GM21447 (cell line): ENCODE data around the gene CACNG4.
A peak's percentile ranks its signal among the peaks of the same experiment; 100 is the strongest.
"Not testable (repeated sequence)": the region's sequence is repeated elsewhere in the genome, so short reads cannot be mapped to it uniquely, and the experiment has no call there.

ENCODE experiments used
- ATAC-seq: cut with Tn5 transposase; IDR thresholded peaks from one replicate; pipeline ENCODE4 v1.9.1; 2021; ENCODE audit not compliant: unreplicated experiment

CACNG4 gene

DNA sequence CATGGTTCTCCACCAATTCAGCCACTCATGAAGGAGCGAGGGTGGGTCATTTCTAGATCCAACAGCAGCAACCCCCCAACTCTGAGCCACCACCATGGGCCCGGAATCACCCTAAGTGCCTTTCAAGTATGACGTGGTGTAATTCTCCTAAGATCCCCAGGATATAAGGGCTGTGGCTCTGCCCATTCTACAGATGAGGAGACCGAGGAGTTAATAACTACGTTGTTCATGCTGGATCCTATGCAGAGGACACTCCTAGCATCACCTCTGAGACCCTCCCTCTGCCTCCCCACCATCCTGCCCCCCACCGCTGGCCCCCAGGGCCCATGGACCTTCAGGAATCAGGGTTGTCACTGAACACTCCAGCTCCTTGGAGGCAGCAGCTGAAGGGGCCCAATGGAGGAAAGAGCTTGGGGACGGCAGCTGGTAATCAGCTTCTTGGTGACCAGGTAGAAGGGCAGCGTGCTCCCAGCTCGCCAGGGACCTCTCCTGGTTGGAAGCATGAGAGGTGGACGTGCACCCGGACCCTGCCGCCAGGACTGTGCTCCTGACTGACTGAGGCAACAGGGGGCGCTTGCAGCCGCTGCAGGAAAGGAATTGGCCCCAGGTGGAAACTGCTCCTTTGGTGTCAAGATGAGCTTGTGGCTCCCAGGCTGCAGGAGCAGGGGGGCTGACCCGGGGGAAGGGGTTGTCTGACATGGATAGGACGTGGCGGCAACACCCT lies 51.7 kb downstream of the CACNG4 start:
- no peak for ATAC-seq

DNA sequence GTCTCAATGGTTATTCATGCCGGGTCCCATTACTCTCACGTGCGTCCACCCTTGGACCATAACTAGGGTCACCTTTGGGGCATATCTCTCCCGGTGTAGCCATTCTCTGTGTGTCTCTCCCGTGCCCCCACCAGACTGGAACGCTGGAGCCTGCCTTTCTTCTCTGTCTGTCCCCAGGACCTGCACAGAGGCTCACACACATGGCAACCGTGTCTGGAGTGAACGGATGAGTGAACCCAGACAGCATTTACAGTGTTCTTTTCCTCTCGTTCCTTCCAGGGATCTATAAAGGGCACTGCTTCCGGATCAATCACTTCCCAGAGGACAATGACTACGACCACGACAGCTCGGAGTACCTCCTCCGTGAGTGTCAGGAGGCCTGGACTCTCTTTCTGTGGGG lies 53.4 kb downstream of the CACNG4 start:
- no peak for ATAC-seq

DNA sequence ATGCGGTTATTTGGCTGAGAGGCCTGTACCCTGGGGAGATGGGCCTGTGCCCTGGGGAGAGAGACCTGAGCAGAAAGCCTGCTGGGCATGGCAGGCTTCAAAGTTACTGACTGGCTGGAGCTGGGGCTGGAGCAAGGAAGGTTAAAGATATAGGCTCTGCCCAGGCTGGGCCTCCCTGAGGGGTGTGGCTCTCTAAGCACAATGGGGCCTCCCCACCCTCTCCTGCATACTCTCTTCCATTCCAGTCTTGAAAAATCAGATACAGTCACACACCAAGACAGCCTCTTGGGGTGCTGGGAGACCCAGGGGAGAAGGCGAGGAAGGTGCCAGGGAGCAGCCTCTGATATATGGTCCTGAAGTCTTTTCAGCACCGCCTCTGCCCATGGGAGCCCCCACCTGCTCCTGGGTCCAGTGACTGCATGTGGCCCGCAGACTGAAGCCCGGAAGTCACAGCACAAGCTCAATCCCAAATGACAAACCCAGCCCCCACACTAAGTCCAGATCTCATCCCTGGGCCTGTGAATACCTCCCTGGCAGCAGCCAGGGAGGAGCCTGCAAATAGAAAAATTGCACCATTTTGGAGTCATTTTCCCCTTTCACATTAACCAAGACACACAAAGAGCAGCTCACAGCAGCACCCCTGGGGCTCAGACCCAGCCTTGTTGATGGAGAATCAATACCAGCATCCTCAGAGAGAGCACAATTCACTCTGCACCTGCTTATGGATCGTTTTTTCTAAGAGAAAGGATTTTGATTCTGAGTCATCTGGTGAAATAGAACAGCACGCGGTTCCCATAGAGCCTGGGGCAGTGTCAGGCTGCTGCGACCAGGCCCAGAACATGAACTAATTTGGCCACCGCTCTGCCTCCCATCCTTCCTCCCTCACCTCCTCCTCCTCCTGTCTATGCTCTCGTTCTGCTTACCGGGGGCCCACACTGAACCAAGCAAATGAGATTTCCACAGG lies 54.2 kb downstream of the CACNG4 start:
- no peak for ATAC-seq

DNA sequence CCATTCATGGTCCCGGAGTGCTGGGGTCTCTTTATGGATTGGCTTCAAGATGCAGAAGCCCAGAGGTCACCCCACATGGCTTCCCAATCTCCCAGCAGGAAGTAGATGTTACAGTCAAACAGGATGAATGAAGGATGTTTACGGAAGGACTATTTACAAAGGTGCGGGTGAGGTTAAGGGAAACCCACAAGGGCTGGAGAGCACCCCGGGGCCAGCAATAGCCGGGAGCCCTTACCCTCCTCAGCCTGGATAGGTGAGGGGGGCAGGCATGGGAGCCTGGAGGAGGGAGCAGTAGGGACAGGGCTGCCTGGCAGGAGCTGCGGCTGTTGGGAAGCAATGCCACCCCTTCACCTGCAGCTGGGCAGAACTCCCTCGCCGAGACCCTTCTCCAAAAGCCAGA lies 55.3 kb downstream of the CACNG4 start:
- no peak for ATAC-seq

DNA sequence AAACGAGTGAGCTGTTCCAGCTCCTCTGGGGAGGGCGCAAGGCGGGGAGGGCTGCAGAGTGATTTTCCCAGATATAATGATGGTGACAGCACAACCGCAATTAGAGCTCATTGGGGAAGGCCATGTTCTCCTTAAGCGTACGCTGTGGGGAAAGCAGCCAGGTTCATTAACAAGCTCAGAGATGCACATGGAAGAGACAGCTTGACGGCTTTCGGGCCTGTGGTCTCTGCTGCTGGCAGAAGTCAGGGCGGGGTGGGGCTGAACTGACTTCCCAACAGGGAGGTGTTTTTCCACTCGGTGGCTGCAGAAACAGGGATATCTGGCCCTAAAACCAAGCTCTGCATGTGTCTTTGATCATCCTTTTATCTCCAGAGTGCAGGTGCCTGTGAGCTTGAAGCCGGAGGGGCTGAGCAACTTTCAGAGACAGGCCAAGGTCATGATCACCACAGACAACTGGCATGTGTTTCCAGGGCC lies 55.8 kb downstream of the CACNG4 start:
- ATAC-seq = no peak

DNA sequence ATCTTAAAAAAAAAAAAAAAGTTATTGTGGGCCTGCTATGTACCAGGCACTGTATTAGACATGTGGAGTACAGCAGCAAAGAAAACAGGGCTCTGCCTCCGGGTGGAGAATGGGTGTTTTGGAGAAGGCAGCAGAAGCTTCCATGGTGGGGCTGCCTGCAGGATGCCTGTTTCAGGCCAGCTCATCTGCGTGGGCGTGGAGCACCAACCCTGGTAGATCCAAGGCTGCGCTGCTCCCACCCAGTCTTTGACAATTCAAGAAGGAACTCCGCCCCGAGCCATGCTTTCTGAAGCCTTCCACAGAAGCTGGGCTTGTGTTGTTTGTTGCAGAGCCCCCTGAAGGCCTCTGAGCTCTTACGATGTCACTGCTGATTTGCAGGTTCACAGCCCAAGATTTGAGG lies 56.7 kb downstream of the CACNG4 start:
- ATAC-seq = no peak

DNA sequence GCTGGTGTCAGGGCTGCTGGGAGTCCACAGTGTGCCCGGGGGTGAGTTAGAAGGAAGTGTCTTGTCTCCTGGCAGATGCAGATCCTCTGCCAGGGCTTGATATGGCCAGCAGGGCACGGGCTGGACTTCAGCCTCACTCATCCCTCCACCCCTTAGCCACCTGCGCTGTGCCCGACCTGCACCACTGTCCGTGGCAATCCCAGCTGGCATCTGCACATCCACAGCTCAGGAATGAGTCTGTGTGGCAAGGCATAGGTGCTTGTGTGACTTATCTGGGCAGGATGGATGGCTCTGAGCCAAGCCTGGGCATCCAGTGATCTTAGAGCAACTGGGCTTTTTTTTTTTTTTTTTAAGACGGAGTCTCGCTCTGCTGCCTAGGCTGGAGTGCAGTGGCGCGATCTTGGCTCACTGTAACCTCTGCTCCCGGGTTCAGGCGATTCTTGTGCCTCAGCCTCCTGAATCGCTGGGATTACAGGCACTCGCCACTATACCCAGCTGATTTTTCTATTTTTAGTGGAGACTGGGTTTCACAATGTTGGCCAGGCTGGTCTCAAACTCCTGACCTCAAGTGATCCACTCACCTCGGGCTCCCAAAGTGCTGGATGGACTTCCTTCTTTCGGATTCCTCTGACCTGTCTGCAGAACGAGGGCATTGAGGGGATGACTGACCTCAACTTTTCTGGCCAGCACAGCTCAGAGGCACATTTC lies 57.4 kb downstream of the CACNG4 start:
- no peak for ATAC-seq

DNA sequence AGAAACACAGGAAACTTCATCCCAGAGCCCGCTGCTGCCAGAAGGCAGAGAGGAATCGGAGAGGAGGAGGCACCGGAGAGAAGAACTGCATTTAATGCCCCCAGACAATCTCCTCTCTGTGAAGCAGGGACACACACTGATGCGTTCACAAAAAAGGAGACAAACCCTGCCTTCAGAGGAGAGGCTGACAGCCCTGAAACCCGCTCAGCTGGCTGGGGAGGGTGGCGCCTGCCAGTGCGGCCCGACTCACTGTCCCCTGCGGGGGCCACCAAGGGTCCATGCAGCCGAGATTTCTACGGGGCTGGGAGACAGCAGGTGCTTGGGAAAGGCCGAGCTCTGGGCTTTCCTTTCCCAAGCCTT lies 57.9 kb downstream of the CACNG4 start:
- no peak for ATAC-seq

DNA sequence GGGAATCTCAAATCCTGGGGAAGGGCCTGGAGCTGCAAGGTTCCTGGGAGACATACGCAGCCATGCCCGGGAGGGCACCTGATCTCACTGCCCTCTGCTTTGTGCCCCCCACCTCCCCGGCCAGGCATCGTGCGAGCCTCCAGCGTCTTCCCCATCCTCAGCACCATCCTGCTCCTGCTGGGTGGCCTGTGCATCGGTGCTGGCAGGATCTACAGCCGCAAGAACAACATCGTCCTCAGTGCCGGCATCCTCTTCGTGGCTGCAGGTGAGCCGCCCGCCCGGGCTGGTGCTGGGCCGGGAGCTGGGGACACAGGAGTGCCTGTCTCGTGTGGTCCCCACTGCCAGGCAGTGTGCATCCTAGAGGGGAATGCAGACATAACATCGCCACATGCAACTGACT lies 60.2 kb downstream of the CACNG4 start:
- ATAC-seq = no peak

DNA sequence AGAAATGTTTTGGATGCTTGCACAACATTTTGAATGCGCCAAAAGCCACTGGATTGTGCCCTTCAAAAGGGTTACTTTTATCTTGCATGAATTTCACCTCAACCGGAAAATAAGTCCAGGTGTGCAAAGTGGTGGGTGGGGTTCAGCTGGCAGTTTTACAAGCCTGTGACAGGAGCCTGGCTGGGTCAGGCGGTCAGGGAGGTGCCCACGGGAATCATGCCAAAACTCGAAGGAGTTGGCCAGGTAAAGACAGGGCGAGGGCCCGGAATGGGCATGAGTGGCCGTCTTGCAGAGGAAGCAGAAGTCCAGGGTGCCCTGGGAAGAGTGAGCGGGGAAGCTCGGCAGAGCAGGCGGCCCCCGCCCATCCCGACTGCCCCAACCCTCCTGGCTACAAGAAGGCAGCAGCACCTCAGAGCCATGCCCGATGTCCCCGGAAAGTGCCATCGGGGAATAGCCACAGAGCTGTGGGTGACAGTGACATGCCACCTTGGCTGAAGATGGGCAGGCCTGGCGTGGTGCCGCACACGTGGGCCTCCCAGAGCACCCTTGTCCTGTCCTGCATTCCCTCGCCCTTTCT lies 60.8 kb downstream of the CACNG4 start:
- no peak for ATAC-seq

DNA sequence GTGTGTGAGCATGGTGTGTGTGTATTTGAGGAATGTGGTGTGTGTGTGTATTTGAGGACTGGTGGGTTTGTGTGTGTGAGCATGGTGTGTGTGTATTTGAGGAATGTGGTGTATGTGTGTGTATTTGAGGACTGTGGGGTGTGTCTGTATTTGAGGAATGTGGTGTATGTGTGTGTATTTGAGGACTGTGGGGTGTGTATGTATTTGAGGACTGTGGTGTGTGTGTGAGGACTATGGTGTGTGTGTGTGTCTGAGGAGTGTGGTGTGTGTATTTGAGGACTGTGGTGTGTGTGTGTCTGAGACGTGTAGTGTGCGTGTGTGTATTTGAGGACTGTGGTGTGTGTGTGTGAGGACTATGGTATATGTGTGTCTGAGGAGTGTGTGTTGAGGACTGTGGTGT lies 61.8 kb downstream of the CACNG4 start:
- ATAC-seq = no peak

DNA sequence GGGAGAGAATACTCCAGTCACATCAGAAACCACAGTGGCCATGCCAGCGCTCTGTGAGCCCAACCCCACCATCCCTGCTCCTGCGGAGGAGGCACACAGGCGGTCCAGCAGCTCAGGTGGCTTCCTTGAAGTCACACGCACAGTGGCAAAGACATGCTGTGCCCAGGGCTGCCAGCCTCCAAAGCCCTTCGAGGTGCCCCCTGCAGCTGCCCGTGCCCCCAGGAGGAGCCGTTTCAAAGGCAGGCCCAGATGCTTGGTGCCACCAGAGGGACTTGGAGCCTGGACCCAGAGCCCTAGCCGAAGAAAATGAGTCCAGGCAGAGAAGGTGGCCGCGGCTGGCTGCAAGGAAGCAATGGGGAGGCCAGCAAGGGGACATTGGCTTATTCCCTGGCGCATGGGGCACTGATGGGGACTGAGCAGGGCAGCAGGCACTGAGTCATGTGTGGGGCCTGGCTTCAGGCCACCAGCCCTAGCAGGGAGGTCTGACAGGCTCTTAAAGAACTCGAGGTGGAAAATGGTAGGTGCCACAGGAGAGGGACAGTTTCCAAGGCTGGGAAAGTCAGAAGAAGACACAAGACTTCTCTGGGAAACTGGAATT lies 62.6 kb downstream of the CACNG4 start:
- no peak for ATAC-seq

DNA sequence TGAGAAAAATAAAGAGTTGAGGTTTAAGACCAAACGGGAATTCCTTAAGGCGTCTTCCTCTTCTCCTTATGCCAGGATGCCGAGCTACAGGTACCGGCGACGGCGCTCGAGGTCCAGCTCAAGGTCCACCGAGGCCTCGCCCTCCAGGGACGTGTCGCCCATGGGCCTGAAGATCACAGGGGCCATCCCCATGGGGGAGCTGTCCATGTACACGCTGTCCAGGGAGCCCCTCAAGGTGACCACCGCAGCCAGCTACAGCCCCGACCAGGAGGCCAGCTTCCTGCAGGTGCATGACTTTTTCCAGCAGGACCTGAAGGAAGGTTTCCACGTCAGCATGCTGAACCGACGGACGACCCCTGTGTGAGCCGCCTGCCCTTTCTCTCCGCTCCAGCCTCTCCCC lies 66.1 kb downstream of the CACNG4 start:
- ATAC-seq = no peak

DNA sequence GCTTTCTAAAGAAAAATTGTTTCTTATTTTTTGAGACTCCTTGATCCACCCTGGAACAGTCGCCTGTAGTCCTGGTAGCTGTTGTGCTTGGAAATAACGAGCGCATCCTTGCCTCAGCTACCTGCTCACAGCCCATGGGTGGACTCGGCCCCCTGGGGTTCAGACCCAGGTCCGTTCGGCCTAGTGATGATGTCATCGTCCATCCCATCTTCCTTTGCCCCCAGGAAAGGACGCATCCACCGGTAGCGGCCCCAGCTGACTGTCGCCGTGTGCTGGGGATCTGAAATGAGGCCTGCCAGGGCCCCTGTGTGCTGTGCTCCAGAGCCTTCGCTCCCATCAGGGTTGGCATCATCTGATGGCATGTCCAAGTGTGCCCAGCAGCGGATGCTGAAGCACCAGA lies 67.9 kb downstream of the CACNG4 start:
- no peak for ATAC-seq

DNA sequence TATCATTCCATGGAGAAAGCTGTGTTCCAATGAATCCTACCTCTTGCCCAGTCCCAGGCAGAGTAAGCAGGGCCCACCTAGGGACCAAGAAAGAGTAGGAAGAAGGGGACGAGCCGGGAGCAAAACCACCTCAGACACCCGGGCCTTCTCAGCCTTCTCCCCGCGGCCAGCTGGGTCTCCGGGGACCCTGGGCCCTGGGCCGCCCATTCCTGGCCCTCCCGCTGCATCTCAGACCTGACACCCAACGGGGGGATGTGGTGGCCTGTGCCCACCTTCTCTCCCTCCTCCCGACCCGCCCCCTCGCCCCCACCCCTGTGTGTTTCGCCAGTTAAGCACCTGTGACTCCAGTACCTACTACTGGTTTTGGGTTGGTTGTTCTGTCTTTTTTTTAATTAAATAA lies 68.5 kb downstream of the CACNG4 start:
- no peak for ATAC-seq

DNA sequence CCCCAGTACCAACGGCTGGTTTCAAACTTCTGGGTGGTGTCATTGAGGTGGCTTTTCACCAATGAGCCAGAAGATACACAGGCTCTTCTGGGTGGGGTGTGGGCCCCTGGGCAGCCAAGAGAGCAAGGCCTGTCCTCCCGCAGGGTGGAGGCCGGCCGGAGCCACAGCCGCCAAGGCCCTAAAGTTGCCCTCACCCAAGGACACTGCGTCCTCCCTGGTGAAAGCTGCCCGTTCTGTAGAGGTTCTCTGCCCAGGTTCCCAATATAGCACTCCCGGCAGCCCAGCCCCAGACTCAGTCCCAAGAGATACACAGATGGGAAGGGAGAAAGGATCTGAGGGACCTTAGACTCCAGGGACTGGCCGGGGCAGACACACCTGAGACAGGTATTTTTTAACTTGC lies 69.1 kb downstream of the CACNG4 start:
- no peak for ATAC-seq

DNA sequence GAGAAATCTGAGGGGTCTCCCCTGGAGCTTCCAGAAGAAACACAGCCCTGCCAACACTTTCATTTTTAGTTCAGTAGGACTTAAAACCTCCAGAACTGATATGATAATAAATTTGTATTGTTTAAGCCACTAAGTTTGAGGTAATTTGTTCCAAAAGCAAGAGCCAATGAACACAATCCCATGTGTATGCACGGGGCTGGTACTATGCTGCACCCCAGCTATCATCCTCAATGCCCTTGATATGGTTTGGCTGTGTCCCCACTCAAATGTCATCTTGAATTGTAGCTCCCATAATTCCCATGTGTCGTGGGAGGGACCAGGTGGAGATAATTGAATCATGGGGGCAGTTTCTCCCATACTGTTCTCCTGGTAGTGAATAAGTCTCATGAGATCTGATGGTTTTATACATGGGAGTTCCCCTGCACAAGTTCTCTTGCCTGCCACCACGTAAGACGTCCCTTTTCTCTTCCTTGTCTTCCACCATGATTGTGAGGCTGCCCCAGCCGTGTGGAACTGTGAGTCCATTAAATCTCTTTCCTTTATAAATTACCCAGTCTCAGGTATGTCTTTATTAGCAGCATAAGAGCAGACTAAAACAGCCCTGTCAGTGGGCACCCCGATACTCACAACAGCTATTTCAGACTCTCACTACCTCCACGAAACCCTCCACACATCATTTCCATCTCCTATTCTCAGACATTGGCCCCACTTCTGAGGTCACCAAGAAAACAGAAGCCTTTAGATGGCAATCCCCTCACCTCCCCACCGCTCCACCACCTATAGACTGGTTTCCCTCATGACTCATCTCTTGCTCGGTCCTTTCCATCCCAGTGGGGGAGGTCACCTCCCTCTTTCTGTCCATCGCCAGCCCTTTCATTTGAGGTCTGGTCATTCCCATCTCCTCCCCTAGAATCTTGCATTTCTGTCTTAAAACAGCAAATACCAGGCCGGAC lies 70.9 kb downstream of the CACNG4 start:
- peak; percentile 93 for ATAC-seq

DNA sequence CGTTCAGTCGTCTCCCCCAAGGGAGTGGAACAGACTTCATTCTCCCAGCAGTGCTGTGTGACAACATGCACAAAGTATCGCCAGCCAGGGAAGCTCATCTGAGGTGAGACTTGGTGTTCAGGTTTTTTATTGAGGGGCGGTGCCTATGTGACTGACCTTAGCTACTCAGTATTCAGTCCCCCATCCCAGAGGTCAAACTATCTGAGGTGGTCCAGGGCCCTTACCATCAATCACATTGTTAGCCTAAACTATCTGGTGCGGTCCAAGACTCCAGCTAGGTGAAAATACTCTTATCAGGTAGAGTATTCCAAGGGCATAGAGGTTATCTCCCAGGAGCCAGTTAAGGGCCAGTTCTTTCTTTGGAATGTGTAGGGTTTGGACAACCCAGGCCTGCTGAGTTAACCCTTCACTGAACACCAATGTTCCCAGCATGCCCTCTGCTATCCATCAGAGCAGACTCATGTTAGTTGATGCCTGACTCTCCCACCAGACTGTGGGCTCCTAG lies 74.4 kb downstream of the CACNG4 start:
- no peak for ATAC-seq

DNA sequence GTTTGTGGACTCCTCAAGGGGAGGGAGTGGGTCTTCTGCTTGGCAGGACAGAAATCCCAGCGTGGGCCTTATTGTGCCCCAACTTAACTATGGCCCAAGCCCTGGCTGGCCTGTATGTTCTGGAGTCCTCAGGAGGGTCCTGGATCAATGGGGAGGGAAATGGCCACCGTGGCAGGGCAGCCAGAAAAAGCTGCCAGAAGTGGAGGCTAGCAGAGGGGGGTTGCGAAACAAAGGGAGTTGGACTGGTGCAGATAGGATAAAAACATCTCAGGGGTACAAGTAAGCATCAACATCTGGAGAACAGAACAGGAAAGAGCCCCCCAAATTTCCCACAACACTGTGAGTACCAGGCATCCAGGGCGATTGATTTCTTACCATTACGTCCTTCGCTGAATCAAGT lies 76.1 kb downstream of the CACNG4 start:
- no peak for ATAC-seq

DNA sequence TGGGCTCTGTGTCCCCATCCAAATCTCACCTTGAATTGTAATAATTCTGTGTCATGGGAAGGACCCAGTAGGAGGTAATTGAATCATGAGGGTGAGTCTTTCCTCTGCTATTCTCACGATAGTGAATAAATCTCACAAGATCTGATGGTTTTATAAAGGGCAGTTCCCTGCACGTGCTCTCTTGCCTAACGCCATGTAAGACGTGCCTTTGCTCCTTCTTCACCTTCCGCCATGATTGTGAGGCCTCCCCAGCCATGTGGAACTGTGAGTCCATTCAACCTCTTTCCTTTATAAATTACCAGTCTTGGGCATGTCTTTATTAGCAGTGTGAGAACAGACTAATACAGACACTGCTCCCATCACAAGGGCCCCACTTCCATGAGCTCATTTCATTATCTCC lies 76.6 kb downstream of the CACNG4 start:
- not testable (repeated sequence) for ATAC-seq
